ENCODE measurements around the gene PSD2. TPM values are rescaled to one million over a fixed set of nuclear protein-coding genes. Genes with fewer than 3 reads are reported as not detected.
A peak's percentile ranks its signal among the peaks of the same experiment; 100 is the strongest.
"Not testable (repeated sequence)": the region's sequence is repeated elsewhere in the genome, so short reads cannot be mapped to it uniquely, and the experiment has no call there.

The PSD2 gene
- total RNA-seq, 2 experiments from 2014 or later = not detected

- H3K36me3 Mint-ChIP-seq (ENCODE audit: low read depth) = no peaks in the 10 kb centered on the region
- H3K4me1 Mint-ChIP-seq (ENCODE audit: low read depth) = peaks cover 6% of the 10 kb centered on the region
- DNase-seq = no peak
- CTCF ChIA-PET = interaction anchor here (0.6 to 1.0 kb wide), 8 partner anchors 8 to 372 kb away, joined by 3 to 5 read pairs (median 3); no protein-coding TSS in a partner anchor
- H3K9me3 Mint-ChIP-seq = no peaks in the 10 kb centered on the region
- intact Hi-C loops (cut with micrococcal nuclease) = no loop called here
- no peak overlapping the region for H3K27ac Mint-ChIP-seq
- H3K4me3 Mint-ChIP-seq = no peak overlapping the region
- peaks cover 10% of the 10 kb centered on the region for H3K27me3 Mint-ChIP-seq (ENCODE audit: low read depth)
Observed at GRCh38 chr5:139783436-139783965, 12.1 kb upstream of the PSD2 start.

- Mint-ChIP-seq H3K27me3 (ENCODE audit: low read depth) (peaks cover 12% of the 10 kb centered on the region), H3K4me3 (no peak overlapping the region), H3K9me3 (no peaks in the 10 kb centered on the region), H3K4me1 (ENCODE audit: low read depth) (peaks cover 6% of the 10 kb centered on the region), H3K27ac (no peak overlapping the region), H3K36me3 (ENCODE audit: low read depth) (no peaks in the 10 kb centered on the region)
- CTCF ChIA-PET = interaction anchor here (0.6 to 1.0 kb wide), 2 partner anchors 9 to 242 kb away, joined by 3 read pairs; no protein-coding TSS in a partner anchor
- no peak for DNase-seq
- intact Hi-C loops (cut with micrococcal nuclease) = no loop called here
Observed at GRCh38 chr5:139784488-139784887, 11.1 kb upstream of the PSD2 start.

- H3K9me3 Mint-ChIP-seq = no peaks in the 10 kb centered on the region
- peaks cover 14% of the 10 kb centered on the region for H3K27me3 Mint-ChIP-seq (ENCODE audit: low read depth)
- no peak for DNase-seq
- CTCF ChIA-PET = interaction anchor here (0.6 to 5.0 kb wide), 37 partner anchors 11 to 1857 kb away, joined by 3 to 116 read pairs (median 4); partner anchors contain the start of gene PSD2
- H3K4me3 Mint-ChIP-seq = no peak overlapping the region
- H3K4me1 Mint-ChIP-seq (ENCODE audit: low read depth) = peaks cover 6% of the 10 kb centered on the region
- intact Hi-C loops (cut with micrococcal nuclease) = loop anchor here (1.0 kb wide), 4 partner anchors 57 to 370 kb away; no protein-coding TSS in a partner anchor
- H3K27ac Mint-ChIP-seq = no peak overlapping the region
- H3K36me3 Mint-ChIP-seq (ENCODE audit: low read depth) = no peaks in the 10 kb centered on the region
Observed at GRCh38 chr5:139787257-139787567, 8.4 kb upstream of the PSD2 start.

GRCh38 chr5:139787568-139788293 lies 7.9 kb upstream of the PSD2 start:
- Mint-ChIP-seq H3K36me3 (ENCODE audit: low read depth) (no peaks in the 10 kb centered on the region), H3K4me3 (peak overlapping the region; percentile 75), H3K27ac (no peak overlapping the region), H3K4me1 (ENCODE audit: low read depth) (peaks cover 6% of the 10 kb centered on the region), H3K9me3 (no peaks in the 10 kb centered on the region), H3K27me3 (ENCODE audit: low read depth) (peaks cover 14% of the 10 kb centered on the region)
- intact Hi-C loops (cut with micrococcal nuclease) = loop anchor here (1.0 kb wide), 4 partner anchors 57 to 370 kb away; no protein-coding TSS in a partner anchor
- peak; percentile 86 for DNase-seq
- CTCF ChIA-PET = interaction anchor here (0.6 to 5.0 kb wide), 35 partner anchors 10 to 1856 kb away, joined by 3 to 116 read pairs (median 4); partner anchors contain the start of gene PSD2

GRCh38 chr5:139788294-139788910 lies 7.2 kb upstream of the PSD2 start:
- CTCF ChIA-PET = interaction anchor here (1.0 to 5.0 kb wide), 13 partner anchors 9 to 180 kb away, joined by 4 to 116 read pairs (median 23); partner anchors contain the start of gene PSD2
- peak overlapping the region; percentile 28 for H3K4me3 Mint-ChIP-seq

GRCh38 chr5:139789116-139789844 lies 6.3 kb upstream of the PSD2 start:
- no peak overlapping the region for H3K4me3 Mint-ChIP-seq
- no peaks in the 10 kb centered on the region for H3K9me3 Mint-ChIP-seq
- no peak overlapping the region for H3K27ac Mint-ChIP-seq
- DNase-seq = no peak
- H3K4me1 Mint-ChIP-seq (ENCODE audit: low read depth) = peaks cover 6% of the 10 kb centered on the region
- peaks cover 17% of the 10 kb centered on the region for H3K27me3 Mint-ChIP-seq (ENCODE audit: low read depth)
- intact Hi-C loops (cut with micrococcal nuclease) = no loop called here
- H3K36me3 Mint-ChIP-seq (ENCODE audit: low read depth) = no peaks in the 10 kb centered on the region
- CTCF ChIA-PET = interaction anchor here (1.6 to 5.0 kb wide), 6 partner anchors 9 to 179 kb away, joined by 4 to 116 read pairs (median 41); partner anchors contain the start of gene PSD2

More at GRCh38 chr5:139788294-139788910, 7.2 kb upstream of the PSD2 start:
- no peak overlapping the region for H3K27ac Mint-ChIP-seq
- H3K36me3 Mint-ChIP-seq (ENCODE audit: low read depth) = no peaks in the 10 kb centered on the region
- H3K4me1 Mint-ChIP-seq (ENCODE audit: low read depth) = peaks cover 6% of the 10 kb centered on the region
- H3K9me3 Mint-ChIP-seq = no peaks in the 10 kb centered on the region
- intact Hi-C loops (cut with micrococcal nuclease) = no loop called here
- H3K27me3 Mint-ChIP-seq (ENCODE audit: low read depth) = peaks cover 14% of the 10 kb centered on the region
- DNase-seq = no peak

GRCh38 chr5:139789845-139790189 lies 5.8 kb upstream of the PSD2 start:
- no peak for DNase-seq
- Mint-ChIP-seq H3K4me3 (no peak overlapping the region), H3K9me3 (no peaks in the 10 kb centered on the region), H3K27ac (no peak overlapping the region), H3K27me3 (ENCODE audit: low read depth) (peaks cover 18% of the 10 kb centered on the region), H3K4me1 (ENCODE audit: low read depth) (peaks cover 6% of the 10 kb centered on the region), H3K36me3 (ENCODE audit: low read depth) (no peaks in the 10 kb centered on the region)
- CTCF ChIA-PET = interaction anchor here (0.7 to 5.0 kb wide), 7 partner anchors 14 to 179 kb away, joined by 3 to 116 read pairs (median 10); no protein-coding TSS in a partner anchor
- intact Hi-C loops (cut with micrococcal nuclease) = no loop called here

- DNase-seq = no peak
- Mint-ChIP-seq H3K27ac (no peak overlapping the region), H3K36me3 (ENCODE audit: low read depth) (no peaks in the 10 kb centered on the region), H3K27me3 (ENCODE audit: low read depth) (peaks cover 25% of the 10 kb centered on the region), H3K4me1 (ENCODE audit: low read depth) (peaks cover 8% of the 10 kb centered on the region), H3K4me3 (no peak overlapping the region), H3K9me3 (no peaks in the 10 kb centered on the region)
- intact Hi-C loops (cut with micrococcal nuclease) = no loop called here
- CTCF ChIA-PET = interaction anchor here (0.8 to 3.5 kb wide), 5 partner anchors 17 to 242 kb away, joined by 3 to 25 read pairs (median 5); no protein-coding TSS in a partner anchor
Observed at GRCh38 chr5:139792218-139792617, 3.4 kb upstream of the PSD2 start.

GRCh38 chr5:139792655-139793054 lies 3.0 kb upstream of the PSD2 start:
- H3K36me3 Mint-ChIP-seq (ENCODE audit: low read depth); H3K4me3 Mint-ChIP-seq; intact Hi-C loops (cut with micrococcal nuclease); H3K4me1 Mint-ChIP-seq (ENCODE audit: low read depth); H3K27ac Mint-ChIP-seq; DNase-seq; H3K9me3 Mint-ChIP-seq: not testable (repeated sequence)
- CTCF ChIA-PET = interaction anchor here (0.7 to 3.5 kb wide), 5 partner anchors 10 to 177 kb away, joined by 3 to 25 read pairs (median 3); no protein-coding TSS in a partner anchor
- H3K27me3 Mint-ChIP-seq (ENCODE audit: low read depth) = peaks cover 28% of the 10 kb centered on the region

GRCh38 chr5:139794067-139794846 lies 1.4 kb upstream of the PSD2 start:
- CTCF ChIA-PET = interaction anchor here (1.1 to 3.5 kb wide), 5 partner anchors 19 to 175 kb away, joined by 3 to 25 read pairs (median 3); no protein-coding TSS in a partner anchor
- no peak for DNase-seq
- intact Hi-C loops (cut with micrococcal nuclease) = no loop called here
- Mint-ChIP-seq H3K4me1 (ENCODE audit: low read depth) (peaks cover 2% of the 10 kb centered on the region), H3K9me3 (no peaks in the 10 kb centered on the region), H3K36me3 (ENCODE audit: low read depth) (no peaks in the 10 kb centered on the region), H3K27ac (no peak overlapping the region), H3K27me3 (ENCODE audit: low read depth) (peaks cover 39% of the 10 kb centered on the region), H3K4me3 (no peak overlapping the region)

- Mint-ChIP-seq H3K36me3 (ENCODE audit: low read depth) (no peaks in the 10 kb centered on the region), H3K27ac (no peak overlapping the region), H3K9me3 (no peaks in the 10 kb centered on the region), H3K27me3 (ENCODE audit: low read depth) (peaks cover 55% of the 10 kb centered on the region), H3K4me1 (ENCODE audit: low read depth) (peaks cover 2% of the 10 kb centered on the region), H3K4me3 (peak overlapping the region; percentile 17)
- CTCF ChIA-PET = interaction anchor here (0.6 to 4.8 kb wide), 3 partner anchors 8 to 173 kb away, joined by 3 to 36 read pairs (median 7); no protein-coding TSS in a partner anchor
- intact Hi-C loops (cut with micrococcal nuclease) = no loop called here
- no peak for DNase-seq
Observed at GRCh38 chr5:139796061-139796806, 626 bp downstream of the PSD2 start.

Measured in activated naive CD4-positive, alpha-beta T cell treated with anti-CD3 and anti-CD28 coated beads for 36 hours (primary cell).